Hepatocyte (in vitro differentiated cells): Measurements from ENCODE around the gene SYT1. TPM values are rescaled to one million over a fixed set of nuclear protein-coding genes. Genes with fewer than 3 reads are reported as not detected.

ENCODE experiments used
- DNase-seq: peaks from one replicate; pipeline ENCODE4 v3.0.0-alpha.2; 2016; ENCODE audit warnings: low spot score
- H2AFZ ChIP-seq: fragments of 200-600 bp; sonication (generic); 2 replicates; pipeline ENCODE4 v1.6.0; 2016; ENCODE audit warnings: antibody characterized with exemption, mild to moderate bottlenecking
- H3K27ac ChIP-seq: fragments of 200-600 bp; sonication (generic); 2 replicates; pipeline ENCODE4 v1.5.1; 2016; ENCODE audit warnings: mild to moderate bottlenecking
- H3K27me3 ChIP-seq: fragments of 200-600 bp; sonication (generic); 2 replicates; pipeline ENCODE4 v1.6.1; 2016
- H3K36me3 ChIP-seq: fragments of 200-600 bp; sonication (generic); replicated peaks from 2 replicates; pipeline ENCODE4 v1.5.1; 2016; ENCODE audit warnings: low read depth; ENCODE audit not compliant: insufficient read depth
- H3K4me1 ChIP-seq: fragments of 200-600 bp; sonication (generic); 2 replicates; pipeline ENCODE4 v1.5.1; 2016; ENCODE audit warnings: mild to moderate bottlenecking, moderate library complexity; ENCODE audit not compliant: insufficient read depth
- H3K4me2 ChIP-seq: fragments of 200-600 bp; sonication (generic); 2 replicates; pipeline ENCODE4 v1.6.0; 2016
- H3K4me3 ChIP-seq: fragments of 200-600 bp; sonication (generic); 2 replicates; pipeline ENCODE4 v1.5.1; 2016; ENCODE audit warnings: mild to moderate bottlenecking
- H3K79me2 ChIP-seq: fragments of 200-600 bp; sonication (generic); 2 replicates; pipeline ENCODE4 v1.6.0; 2017; ENCODE audit warnings: mild to moderate bottlenecking
- H3K9me2 ChIP-seq: fragments of 200-600 bp; sonication (generic); replicated peaks from 2 replicates; pipeline ENCODE4 v1.6.0; 2017; ENCODE audit warnings: mild to moderate bottlenecking; ENCODE audit not compliant: insufficient read depth
- H3K9me3 ChIP-seq: fragments of 200-600 bp; sonication (generic); 2 replicates; pipeline ENCODE4 v1.5.1; 2016; ENCODE audit warnings: low read depth, mild to moderate bottlenecking
- H4K20me1 ChIP-seq: fragments of 200-600 bp; sonication (generic); 2 replicates; pipeline ENCODE4 v1.6.0; 2016; ENCODE audit warnings: mild to moderate bottlenecking; ENCODE audit not compliant: insufficient read depth, poor library complexity, severe bottlenecking
- EZH2 ChIP-seq: fragments of 200-600 bp; sonication (generic); IDR thresholded peaks from 2 replicates; pipeline ENCODE4 v1.6.1; 2016; ENCODE audit warnings: antibody characterized with exemption, mild to moderate bottlenecking, borderline replicate concordance
- EZH2phosphoT487 ChIP-seq: fragments of 200-600 bp; sonication (generic); IDR thresholded peaks from one replicate; pipeline ENCODE4 v1.6.1; 2018; ENCODE audit warnings: antibody characterized with exemption, mild to moderate bottlenecking, low read depth, moderate library complexity; ENCODE audit not compliant: unreplicated experiment, severe bottlenecking
- WGBS: methylation state at CpG from one replicate; pipeline ENCODE4 v1.1.6; 2016; ENCODE audit warnings: low lambda C conversion rate; ENCODE audit errors: missing lambda C conversion rate; 5-methylcytosine and 5-hydroxymethylcytosine counted together
- polyA plus RNA-seq: library from polyadenylated mRNA; unstranded; fragments of >200 nt; fragmentation: Nextera tagmentation; extraction: Ambion mirVana; gene quantifications from 2 replicates; pipeline ENCODE4 v1.2.1, GENCODE V29; 2016
- total RNA-seq: library from RNA; depleted of rRNA; stranded (reverse); fragments of >200 nt; gene quantifications from 2 replicates; pipeline ENCODE4 v1.2.3, GENCODE V29; 2014
- TF ChIP-seq, protein P1 (sequence below): fragments of 200-600 bp; sonication (generic); IDR thresholded peaks from 2 replicates; pipeline ENCODE4 v1.5.1; 2016; ENCODE audit warnings: antibody characterized with exemption, mild to moderate bottlenecking; ENCODE audit not compliant: poor library complexity

The SYT1 gene
- total and polyA plus RNA-seq, 2 experiments from 2014 or later: 1.3 to 2.5 TPM

DNA sequence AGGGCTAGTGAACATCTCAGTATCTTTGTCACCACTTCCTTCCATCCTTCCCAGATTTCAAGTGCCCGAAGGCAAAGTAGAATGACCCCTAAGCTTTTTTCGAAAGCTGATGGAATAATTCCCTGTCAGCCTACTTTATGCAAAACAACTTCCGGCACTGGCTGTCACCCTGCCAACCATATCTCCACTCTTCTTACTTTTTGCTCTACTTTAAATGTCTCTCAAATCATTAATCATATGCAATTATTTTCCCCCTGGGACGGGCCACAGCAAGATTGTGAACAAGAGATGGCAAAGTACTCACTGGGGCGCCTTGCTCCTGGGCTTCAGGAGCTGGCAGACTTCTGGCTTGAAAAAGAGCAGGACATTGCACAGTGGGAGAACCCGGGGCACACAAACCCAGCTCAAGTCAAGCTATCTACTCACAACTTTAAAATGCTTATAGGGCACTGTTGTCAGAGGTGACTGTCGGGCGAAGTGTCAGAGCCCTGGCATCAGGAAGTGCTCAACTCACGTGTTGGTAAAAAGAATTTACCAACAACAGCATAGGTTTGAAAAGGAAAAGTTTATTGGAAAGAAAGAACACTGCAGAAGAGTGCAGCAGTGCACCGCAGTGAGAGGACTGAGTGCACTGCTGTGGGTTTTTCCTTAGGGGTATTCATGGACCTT lies 452.7 kb downstream of the SYT1 start:
- Histone ChIP-seq H3K9me2 (no peaks in the 10 kb centered on the region), H3K4me3 (no peak overlapping the region), H3K4me1 (no peaks in the 10 kb centered on the region), H3K27ac (no peak overlapping the region), H3K4me2 (no peak overlapping the region), H3K79me2 (no peaks in the 10 kb centered on the region), H4K20me1 (no peaks in the 10 kb centered on the region), H3K9me3 (no peaks in the 10 kb centered on the region), H3K36me3 (no peaks in the 10 kb centered on the region), H2AFZ (no peak overlapping the region), H3K27me3 (no peaks in the 10 kb centered on the region)
- no peak for DNase-seq
- TF ChIP-seq EZH2phosphoT487 (no peak), EZH2 (no peak)
- TF ChIP-seq, protein P1, sequence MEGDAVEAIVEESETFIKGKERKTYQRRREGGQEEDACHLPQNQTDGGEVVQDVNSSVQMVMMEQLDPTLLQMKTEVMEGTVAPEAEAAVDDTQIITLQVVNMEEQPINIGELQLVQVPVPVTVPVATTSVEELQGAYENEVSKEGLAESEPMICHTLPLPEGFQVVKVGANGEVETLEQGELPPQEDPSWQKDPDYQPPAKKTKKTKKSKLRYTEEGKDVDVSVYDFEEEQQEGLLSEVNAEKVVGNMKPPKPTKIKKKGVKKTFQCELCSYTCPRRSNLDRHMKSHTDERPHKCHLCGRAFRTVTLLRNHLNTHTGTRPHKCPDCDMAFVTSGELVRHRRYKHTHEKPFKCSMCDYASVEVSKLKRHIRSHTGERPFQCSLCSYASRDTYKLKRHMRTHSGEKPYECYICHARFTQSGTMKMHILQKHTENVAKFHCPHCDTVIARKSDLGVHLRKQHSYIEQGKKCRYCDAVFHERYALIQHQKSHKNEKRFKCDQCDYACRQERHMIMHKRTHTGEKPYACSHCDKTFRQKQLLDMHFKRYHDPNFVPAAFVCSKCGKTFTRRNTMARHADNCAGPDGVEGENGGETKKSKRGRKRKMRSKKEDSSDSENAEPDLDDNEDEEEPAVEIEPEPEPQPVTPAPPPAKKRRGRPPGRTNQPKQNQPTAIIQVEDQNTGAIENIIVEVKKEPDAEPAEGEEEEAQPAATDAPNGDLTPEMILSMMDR: no peak
- WGBS: 77% methylated on average over 10 of the region's 10 CpGs

DNA sequence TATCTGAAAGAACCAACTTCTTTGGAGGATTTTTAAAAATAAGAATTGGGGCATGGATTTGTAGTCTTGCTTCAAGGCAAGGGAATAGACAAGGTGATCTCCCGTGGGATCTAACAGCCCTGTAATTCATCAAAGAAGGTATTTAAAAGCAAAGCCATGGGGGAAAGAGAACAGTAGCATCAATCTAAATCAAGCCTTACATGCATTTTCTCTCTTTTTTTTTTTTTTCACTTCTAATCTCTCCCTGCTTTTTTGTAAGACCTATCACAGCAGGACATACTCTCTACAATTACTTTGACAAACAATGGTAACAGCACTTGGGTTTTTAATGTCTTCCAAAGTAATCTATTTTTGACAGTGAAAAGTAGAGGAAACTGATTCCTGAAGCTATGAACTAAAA lies 458.3 kb downstream of the SYT1 start:
- TF ChIP-seq, protein P1: no peak
- no peak for TF ChIP-seq EZH2
- TF ChIP-seq EZH2phosphoT487: no peak
- Histone ChIP-seq H3K36me3 (no peaks in the 10 kb centered on the region), H3K9me3 (no peaks in the 10 kb centered on the region), H4K20me1 (no peaks in the 10 kb centered on the region), H3K4me3 (no peak overlapping the region), H3K79me2 (no peaks in the 10 kb centered on the region), H3K27me3 (no peaks in the 10 kb centered on the region), H2AFZ (no peak overlapping the region), H3K9me2 (no peaks in the 10 kb centered on the region), H3K4me1 (no peaks in the 10 kb centered on the region), H3K27ac (no peak overlapping the region), H3K4me2 (no peak overlapping the region)
- WGBS: 29% methylated on average over 1 of the region's 1 CpG
- DNase-seq: no peak

- Histone ChIP-seq H3K27me3 (no peaks in the 10 kb centered on the region), H2AFZ (no peak overlapping the region), H3K4me3 (no peak overlapping the region), H3K9me3 (no peaks in the 10 kb centered on the region), H3K4me1 (no peaks in the 10 kb centered on the region), H3K4me2 (no peak overlapping the region), H3K27ac (no peak overlapping the region), H3K36me3 (no peaks in the 10 kb centered on the region), H4K20me1 (no peaks in the 10 kb centered on the region), H3K79me2 (no peaks in the 10 kb centered on the region), H3K9me2 (no peaks in the 10 kb centered on the region)
- no peak for DNase-seq
- no peak for TF ChIP-seq EZH2
- TF ChIP-seq EZH2phosphoT487: no peak
- TF ChIP-seq, protein P1: no peak
- WGBS: 91% methylated on average over 3 of the region's 3 CpGs
These were observed 460.0 kb downstream of the SYT1 start for GRCh38 chr12:79324571-79324970.
